Hepatocyte (in vitro differentiated cells): Measurements from ENCODE around the gene SLC38A9.

ENCODE experiments used
- CTCF ChIP-seq: fragments of 200-600 bp; sonication (generic); IDR thresholded peaks from 2 replicates; pipeline ENCODE4 v1.5.1; 2016; ENCODE audit warnings: antibody characterized with exemption, mild to moderate bottlenecking; ENCODE audit not compliant: poor library complexity
- EZH2 ChIP-seq: fragments of 200-600 bp; sonication (generic); IDR thresholded peaks from 2 replicates; pipeline ENCODE4 v1.6.1; 2016; ENCODE audit warnings: antibody characterized with exemption, mild to moderate bottlenecking, borderline replicate concordance
- EZH2phosphoT487 ChIP-seq: fragments of 200-600 bp; sonication (generic); IDR thresholded peaks from one replicate; pipeline ENCODE4 v1.6.1; 2018; ENCODE audit warnings: antibody characterized with exemption, mild to moderate bottlenecking, low read depth, moderate library complexity; ENCODE audit not compliant: unreplicated experiment, severe bottlenecking

- TF ChIP-seq CTCF (no peak), EZH2phosphoT487 (no peak), EZH2 (no peak)
Observed at GRCh38 chr5:55674340-55674739, 37.8 kb downstream of the SLC38A9 start.
